ENCODE results near the gene LIPE.
A peak's percentile ranks its signal among the peaks of the same experiment; 100 is the strongest.

LIPE gene

GRCh38 chr19:42403586-42403985 lies 23.6 kb downstream of the LIPE start:
- TF ChIP-seq CTCF (IDR thresholded peaks at IDR 0.05), result no peak

GRCh38 chr19:42402376-42403116 lies 24.6 kb downstream of the LIPE start:
- Histone ChIP-seq H3K4me2 (ENCODE audit: low read length) (peak overlapping the region; percentile 57), H3K9ac (no peak overlapping the region), H3K79me2 (no peaks in the 10 kb centered on the region), H3K36me3 (ENCODE audit: control insufficient read depth, insufficient read depth, low read length) (no peaks in the 10 kb centered on the region), H3K4me1 (peaks cover 4% of the 10 kb centered on the region), H3K27ac (no peak overlapping the region), H3K27me3 (ENCODE audit: control insufficient read depth, insufficient read depth, low read length) (no peaks in the 10 kb centered on the region), H2AFZ (peak overlapping the region; percentile 94), H3K9me3 (ENCODE audit: control insufficient read depth, low read length) (no peaks in the 10 kb centered on the region), H3K4me3 (ENCODE audit: low read depth, low read length) (no peak overlapping the region)
- no peak for TF ChIP-seq CTCF (IDR thresholded peaks at IDR 0.05)

More at GRCh38 chr19:42403586-42403985, 23.6 kb downstream of the LIPE start:
- no peak overlapping the region for H3K4me2 ChIP-seq (ENCODE audit: low read length)
- no peak overlapping the region for H3K9ac ChIP-seq
- no peaks in the 10 kb centered on the region for H3K9me3 ChIP-seq (ENCODE audit: control insufficient read depth, low read length)
- no peaks in the 10 kb centered on the region for H3K36me3 ChIP-seq (ENCODE audit: control insufficient read depth, insufficient read depth, low read length)
- no peak overlapping the region for H3K27ac ChIP-seq
- H3K4me1 ChIP-seq, result no peaks in the 10 kb centered on the region
- H2AFZ ChIP-seq, result no peak overlapping the region
- no peak overlapping the region for H3K4me3 ChIP-seq (ENCODE audit: low read depth, low read length)
- H3K27me3 ChIP-seq (ENCODE audit: control insufficient read depth, insufficient read depth, low read length), result no peaks in the 10 kb centered on the region
- H3K79me2 ChIP-seq, result no peaks in the 10 kb centered on the region

- H3K79me2 ChIP-seq, result no peaks in the 10 kb centered on the region
- H3K27ac ChIP-seq, result peak overlapping the region; percentile 7
- no peaks in the 10 kb centered on the region for H3K36me3 ChIP-seq (ENCODE audit: control insufficient read depth, insufficient read depth, low read length)
- H2AFZ ChIP-seq, result peak overlapping the region; percentile 94
- peak; percentile 84 for TF ChIP-seq CTCF (IDR thresholded peaks at IDR 0.05)
- peak overlapping the region; percentile 37 for H3K9ac ChIP-seq
- peaks cover 6% of the 10 kb centered on the region for H3K4me1 ChIP-seq
- no peaks in the 10 kb centered on the region for H3K9me3 ChIP-seq (ENCODE audit: control insufficient read depth, low read length)
- H3K4me2 ChIP-seq (ENCODE audit: low read length), result peak overlapping the region; percentile 57
- H3K27me3 ChIP-seq (ENCODE audit: control insufficient read depth, insufficient read depth, low read length), result no peaks in the 10 kb centered on the region
- peak overlapping the region; percentile 2 for H3K4me3 ChIP-seq (ENCODE audit: low read depth, low read length)
These were observed 25.6 kb downstream of the LIPE start for GRCh38 chr19:42401365-42402303.

- H3K27me3 ChIP-seq (ENCODE audit: control insufficient read depth, insufficient read depth, low read length), result no peaks in the 10 kb centered on the region
- no peak overlapping the region for H3K4me2 ChIP-seq (ENCODE audit: low read length)
- H3K9me3 ChIP-seq (ENCODE audit: control insufficient read depth, low read length), result no peaks in the 10 kb centered on the region
- H2AFZ ChIP-seq, result no peak overlapping the region
- no peaks in the 10 kb centered on the region for H3K79me2 ChIP-seq
- H3K36me3 ChIP-seq (ENCODE audit: control insufficient read depth, insufficient read depth, low read length), result no peaks in the 10 kb centered on the region
- no peak for TF ChIP-seq CTCF (IDR thresholded peaks at IDR 0.05)
- peaks cover 13% of the 10 kb centered on the region for H3K4me1 ChIP-seq
- H3K27ac ChIP-seq, result no peak overlapping the region
- no peak overlapping the region for H3K4me3 ChIP-seq (ENCODE audit: low read depth, low read length)
- no peak overlapping the region for H3K9ac ChIP-seq
These were observed 26.8 kb downstream of the LIPE start for GRCh38 chr19:42400404-42400803.
